HG03095 (cell line): ENCODE measurements around the gene TOMM20L.

Source experiments
- ATAC-seq: cut with Tn5 transposase; IDR thresholded peaks from one replicate; pipeline ENCODE4 v1.9.1; 2021; ENCODE audit warnings: moderate library complexity; ENCODE audit not compliant: unreplicated experiment

Gene TOMM20L

GRCh38 chr14:58426670-58427280 is 31.0 kb downstream of the TOMM20L start:
- peak; percentile 36 for ATAC-seq

DNA sequence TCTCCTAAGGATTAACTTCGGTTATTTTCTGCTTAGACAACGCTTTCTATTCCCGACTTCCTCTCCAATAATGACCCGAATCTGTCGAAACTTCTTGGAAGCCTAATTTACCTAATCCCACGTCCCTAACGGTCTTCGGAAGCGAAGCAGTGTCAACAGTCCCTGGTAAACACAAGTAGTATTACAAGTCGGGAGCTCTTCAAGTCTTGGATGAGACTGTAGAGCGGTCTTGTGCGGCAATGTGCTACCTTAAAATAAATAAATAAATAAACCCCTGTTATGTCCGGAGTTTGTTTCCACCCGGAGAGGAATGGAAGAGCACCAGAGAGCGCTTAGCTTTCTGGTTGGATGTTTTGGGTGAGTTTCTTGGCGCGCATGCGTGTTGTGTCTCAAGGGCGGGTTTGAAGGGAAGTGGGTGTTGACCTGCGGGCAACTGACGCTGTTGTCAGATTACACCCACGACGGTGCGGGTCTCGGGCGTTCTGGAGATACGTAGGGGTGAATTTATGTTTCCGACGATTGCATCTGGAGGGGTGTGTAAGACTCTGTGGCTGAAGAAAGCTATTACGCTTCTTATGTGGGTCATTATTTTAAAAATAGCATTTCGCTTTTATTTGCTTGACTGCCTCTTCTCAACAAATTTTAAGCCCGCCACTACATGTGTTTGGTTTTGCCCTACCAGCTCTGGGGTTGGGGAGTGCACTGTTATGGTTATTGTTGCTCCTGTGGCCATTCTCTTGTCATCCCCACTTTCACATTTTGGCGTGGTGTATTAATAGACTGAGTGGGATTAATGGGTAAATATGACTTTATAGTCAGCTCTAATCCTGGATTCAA is 31.8 kb downstream of the TOMM20L start, which contains the start of the genes KIAA0586 and TIMM9:
TSS of gene KIAA0586 (plus strand) at position 439 of the 837 bp plus-strand sequence. CDS start 546 bp downstream, outside the sequence.
TSS of gene TIMM9 (minus strand) at position 251 of the 837 bp plus-strand sequence. CDS start 15,586 bp downstream, outside the sequence.
- ATAC-seq, result peak; percentile 79

DNA sequence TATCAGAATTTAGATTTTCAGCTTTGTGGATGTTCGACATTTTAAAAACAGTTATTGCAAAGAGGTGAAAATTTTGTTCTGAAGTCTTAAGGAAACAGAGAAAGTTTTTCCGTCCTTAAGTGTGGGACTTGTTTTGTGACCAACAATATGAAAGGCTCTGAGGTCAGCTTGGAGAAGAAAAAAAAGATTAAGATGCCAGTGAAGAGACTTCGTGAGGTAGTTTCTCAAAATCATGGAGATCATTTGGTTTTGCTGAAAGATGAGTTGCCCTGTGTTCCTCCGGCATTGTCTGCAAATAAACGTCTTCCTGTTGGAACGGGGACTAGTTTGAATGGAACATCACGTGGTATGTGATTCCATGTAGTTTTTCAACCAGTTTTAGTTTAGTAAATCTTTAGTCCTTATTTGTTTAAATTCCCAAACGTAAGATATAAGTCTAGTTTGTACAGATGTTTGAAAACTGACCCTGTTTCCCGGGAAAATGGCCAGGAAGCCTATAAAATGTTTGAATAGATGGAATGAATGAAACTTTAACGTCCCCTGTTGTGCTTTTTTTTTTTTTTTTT is 32.5 kb downstream of the TOMM20L start:
- ATAC-seq, result no peak

DNA sequence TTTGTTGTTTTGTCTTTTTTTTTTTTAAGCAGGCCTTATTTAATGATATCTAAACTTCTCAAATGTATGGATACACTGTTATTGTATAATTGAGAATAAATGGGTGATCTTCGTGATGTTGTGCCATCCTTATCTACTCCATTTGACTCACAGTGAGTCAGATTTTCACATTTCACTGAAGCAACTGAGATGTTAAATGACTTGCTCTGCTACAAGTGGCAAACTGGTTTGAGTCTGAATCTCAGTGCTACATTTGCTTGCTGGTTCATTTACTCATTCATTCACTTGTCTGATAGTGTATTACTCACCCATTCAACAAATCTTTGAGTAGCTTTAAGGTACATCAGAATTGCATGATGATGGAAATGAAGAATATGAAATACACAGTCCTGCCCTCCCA is 34.4 kb downstream of the TOMM20L start:
- ATAC-seq, result no peak

DNA sequence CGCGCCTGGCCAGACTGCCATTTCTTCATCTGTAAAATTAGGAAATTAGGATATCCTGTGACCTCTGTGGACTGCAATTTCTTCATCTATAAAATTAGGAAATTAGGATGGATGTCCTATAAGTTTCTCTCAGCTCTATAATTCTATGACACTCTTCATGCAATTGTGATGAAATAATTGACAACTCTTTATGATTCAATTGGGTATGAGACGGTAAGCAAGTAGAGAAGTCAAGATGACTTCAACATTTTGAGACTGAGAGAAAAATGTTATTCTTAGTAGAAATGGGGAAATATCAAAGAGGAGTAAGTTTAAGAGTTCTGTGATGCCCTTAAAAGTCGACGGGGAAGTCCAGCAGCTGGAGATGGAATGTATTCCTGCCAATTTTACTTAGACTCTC is 43.7 kb downstream of the TOMM20L start:
- no peak for ATAC-seq

- no peak for ATAC-seq
Observed at GRCh38 chr14:58444627-58445026, 48.9 kb downstream of the TOMM20L start.

DNA sequence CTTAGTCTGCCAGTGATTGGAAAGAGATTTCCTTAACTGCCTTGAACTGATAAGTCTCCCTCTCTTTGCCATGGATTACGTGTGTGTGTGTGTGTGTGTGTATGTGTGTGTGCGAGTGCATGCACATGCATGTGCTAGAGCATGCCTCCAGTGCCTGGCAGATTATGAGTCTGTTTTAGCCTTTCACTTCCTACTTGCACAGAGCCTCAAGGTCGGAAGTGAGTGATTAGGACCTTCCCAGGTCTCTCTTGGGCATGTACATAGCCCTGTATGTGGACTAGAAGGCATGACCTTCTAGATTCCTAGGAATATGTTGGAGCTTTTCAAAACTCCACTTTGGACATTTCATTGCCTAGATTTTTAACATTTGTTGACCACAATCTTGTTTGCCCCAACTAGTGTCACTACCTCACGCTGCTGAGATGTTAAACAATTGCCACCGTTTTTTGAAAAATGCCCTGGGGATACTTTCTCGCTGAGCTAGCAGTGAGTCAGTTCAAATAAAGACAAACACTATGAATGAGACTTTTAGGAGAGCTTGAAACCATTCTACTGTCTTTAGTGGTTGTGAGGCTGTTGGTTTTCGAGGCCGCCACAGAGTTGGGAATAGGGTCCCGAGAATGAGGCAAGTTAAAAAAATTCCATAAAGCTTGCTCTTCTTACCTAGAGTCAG is 60.0 kb downstream of the TOMM20L start:
- ATAC-seq, result no peak
